ENCODE results near the gene HSPBP1. TPM values are rescaled to one million over a fixed set of nuclear protein-coding genes. Genes with fewer than 3 reads are reported as not detected.
A peak's percentile ranks its signal among the peaks of the same experiment; 100 is the strongest.

Gene HSPBP1
- total RNA-seq, 1 donor from 2014 or later: 66.4 TPM

- Mint-ChIP-seq H3K27me3 (ENCODE audit: insufficient read depth) (peaks cover 11% of the 10 kb centered on the region), H3K4me3 (peak overlapping the region; percentile 63), H3K4me1 (ENCODE audit: low read depth) (peaks cover 11% of the 10 kb centered on the region), H3K36me3 (ENCODE audit: low read depth) (peaks cover 12% of the 10 kb centered on the region), H3K9me3 (peaks cover 19% of the 10 kb centered on the region), H3K27ac (peak overlapping the region; percentile 67)
- intact Hi-C loops (cut with micrococcal nuclease): loop anchor here (1.0 to 2.0 kb wide), 3 partner anchors 38 to 123 kb away; partner anchors contain the start of genes KMT5C and PPP6R1
- peak; percentile 31 for DNase-seq (ENCODE audit: low spot score)
Observed at GRCh38 chr19:55216461-55217198, 63.3 kb downstream of the HSPBP1 start.

GRCh38 chr19:55213547-55213946 is 66.4 kb downstream of the HSPBP1 start:
- H3K4me1 Mint-ChIP-seq (ENCODE audit: low read depth): peaks cover 17% of the 10 kb centered on the region
- intact Hi-C loops (cut with micrococcal nuclease): loop anchor here (5.0 kb wide), 1 partner anchor 204 kb away; no protein-coding TSS in a partner anchor
- H3K27me3 Mint-ChIP-seq (ENCODE audit: insufficient read depth): peaks cover 14% of the 10 kb centered on the region
- H3K9me3 Mint-ChIP-seq: peaks cover 14% of the 10 kb centered on the region
- no peaks in the 10 kb centered on the region for H3K36me3 Mint-ChIP-seq (ENCODE audit: low read depth)
- H3K4me3 Mint-ChIP-seq: no peak overlapping the region
- H3K27ac Mint-ChIP-seq: no peak overlapping the region
- no peak for DNase-seq (ENCODE audit: low spot score)

GRCh38 chr19:55212447-55212846 is 67.5 kb downstream of the HSPBP1 start:
- peaks cover 14% of the 10 kb centered on the region for H3K27me3 Mint-ChIP-seq (ENCODE audit: insufficient read depth)
- intact Hi-C loops (cut with micrococcal nuclease): loop anchor here (5.0 kb wide), 1 partner anchor 205 kb away; no protein-coding TSS in a partner anchor
- peak; percentile 15 for DNase-seq (ENCODE audit: low spot score)
- no peak overlapping the region for H3K27ac Mint-ChIP-seq
- H3K9me3 Mint-ChIP-seq: peaks cover 14% of the 10 kb centered on the region
- no peak overlapping the region for H3K4me3 Mint-ChIP-seq
- H3K36me3 Mint-ChIP-seq (ENCODE audit: low read depth): no peaks in the 10 kb centered on the region
- H3K4me1 Mint-ChIP-seq (ENCODE audit: low read depth): peaks cover 17% of the 10 kb centered on the region

Other genes starting within 250 kb of the HSPBP1 start
- gene GP6, start 241.8 kb downstream of the HSPBP1 start, total RNA-seq: 0.59 TPM in 1 of 2 replicates, not detected in the other
- 21.7 and 26.4 TPM in 2 replicates for gene RDH13, start 217.0 kb downstream of the HSPBP1 start, total RNA-seq
- 3.3 and 6.0 TPM in 2 replicates for gene EPS8L1, start 204.2 kb downstream of the HSPBP1 start, total RNA-seq
- gene PPP1R12C, start 162.5 kb downstream of the HSPBP1 start, total RNA-seq: 114 and 115 TPM in 2 replicates
- not detected in 2 replicates for gene TNNT1, start 130.9 kb downstream of the HSPBP1 start, total RNA-seq
- not detected in 2 replicates for gene TNNI3, start 122.4 kb downstream of the HSPBP1 start, total RNA-seq
- 0.36 TPM in 1 of 2 replicates, not detected in the other for gene DNAAF3, start 113.5 kb downstream of the HSPBP1 start, total RNA-seq
- gene SYT5, start 99.8 kb downstream of the HSPBP1 start, total RNA-seq: not detected in 2 replicates
- gene PTPRH, start 70.6 kb downstream of the HSPBP1 start, total RNA-seq: 0.16 TPM in 1 of 2 replicates, not detected in the other
- 7.7 and 8.3 TPM in 2 replicates for gene TMEM86B, start 51.3 kb downstream of the HSPBP1 start, total RNA-seq
- gene PPP6R1, start 21.1 kb downstream of the HSPBP1 start, total RNA-seq: 200 and 202 TPM in 2 replicates
- 7.8 and 8.4 TPM in 2 replicates for gene BRSK1, start 3.9 kb upstream of the HSPBP1 start, total RNA-seq
- 0.71 TPM in 1 of 2 replicates, not detected in the other for gene TMEM150B, start 45.2 kb upstream of the HSPBP1 start, total RNA-seq
- 29.1 and 29.9 TPM in 2 replicates for gene KMT5C, start 59.8 kb upstream of the HSPBP1 start, total RNA-seq
- gene COX6B2, start 74.6 kb upstream of the HSPBP1 start, total RNA-seq: 0.26 TPM in 1 of 2 replicates, not detected in the other
- 0.05 TPM in 1 of 2 replicates, not detected in the other for gene GARIN5B, start 83.2 kb upstream of the HSPBP1 start, total RNA-seq
- gene IL11, start 90.4 kb upstream of the HSPBP1 start, total RNA-seq: 0.34 TPM in 1 of 2 replicates, not detected in the other
- not detected in 2 replicates for gene TMEM190, start 96.7 kb upstream of the HSPBP1 start, total RNA-seq
- 9.7 and 10.6 TPM in 2 replicates for gene TMEM238, start 104.2 kb upstream of the HSPBP1 start, total RNA-seq
- 1,835 and 1,847 TPM in 2 replicates for gene RPL28, start 105.8 kb upstream of the HSPBP1 start, total RNA-seq
- gene UBE2S, start 127.7 kb upstream of the HSPBP1 start, total RNA-seq: 224 and 225 TPM in 2 replicates
- gene SHISA7, start 163.2 kb upstream of the HSPBP1 start, total RNA-seq: not detected in 2 replicates
- gene ISOC2, start 181.5 kb upstream of the HSPBP1 start, total RNA-seq: 31.3 and 34.3 TPM in 2 replicates
- not detected in 2 replicates for gene C19orf85, start 184.6 kb upstream of the HSPBP1 start, total RNA-seq
- gene ZNF628, start 196.5 kb upstream of the HSPBP1 start, total RNA-seq: 7.6 and 10.4 TPM in 2 replicates
- gene NAT14, start 205.1 kb upstream of the HSPBP1 start, total RNA-seq: 23.1 and 26.1 TPM in 2 replicates
- gene SSC5D, start 208.3 kb upstream of the HSPBP1 start, total RNA-seq: 0.24 and 0.65 TPM in 2 replicates

Measured in activated T-helper 1 cell treated with anti-CD3 and anti-CD28 coated beads, Interleukin-12 subunit alpha, Interleukin-12 subunit beta, Interleukin-2, Interleukin-4 antibody, amounts not matched to agents 30 ng/mL and 10 ng/mL and 1 ng/mL, durations not matched to agents 14 hours and 24 hours and 36 hours (primary cell).